ENCODE measurements around the gene SOCS7.

- no peak for TF ChIP-seq CTCF (IDR thresholded peaks at IDR 0.05)
- TF ChIP-seq POLR2AphosphoS5 (IDR thresholded peaks at IDR 0.05): no peak
Measured at GRCh38 chr17:38430822-38431221, 79.2 kb downstream of the SOCS7 start.
